H1 (cell line): Measurements from ENCODE around the gene GUCA1A. TPM values are rescaled to one million over a fixed set of nuclear protein-coding genes. Genes with fewer than 3 reads are reported as not detected.

Source experiments
- CREB1 ChIP-seq: IDR thresholded peaks from 2 replicates; pipeline ENCODE4 v1.6.1; 2012; ENCODE audit warnings: inconsistent platforms
- E2F6 ChIP-seq: IDR thresholded peaks from 2 replicates; pipeline ENCODE4 v1.6.1; 2012; ENCODE audit warnings: inconsistent platforms
- HDAC2 ChIP-seq, 2 experiments: fragments of 300-600 bp in 1 of 2; sonication (generic) in 1 of 2; IDR thresholded peaks; 2 replicates each; pipeline ENCODE4 v1.6.1; 2011 to 2012; ENCODE audit warnings: low read depth in 2 of 2, low read length in 2 of 2, mild to moderate bottlenecking in 2 of 2, moderate library complexity in 2 of 2, borderline replicate concordance in 1 of 2, inconsistent platforms in 1 of 2
- NRF1 ChIP-seq: IDR thresholded peaks from 2 replicates; pipeline ENCODE4 v1.6.1; 2011; ENCODE audit warnings: mild to moderate bottlenecking, low read depth, low read length, improper control_type of control experiment
- PHF8 ChIP-seq: fragments of 200-600 bp; sonication (generic); conservative IDR thresholded peaks from 2 replicates; pipeline ENCODE4 v1.7.1; 2012; ENCODE audit warnings: low read depth, mild to moderate bottlenecking, inconsistent platforms, low read length, moderate library complexity
- RNF2 ChIP-seq: fragments of 200-900, 300-1000 bp; sonication (generic); IDR thresholded peaks from 2 replicates; pipeline ENCODE4 v1.7.1; 2016; ENCODE audit warnings: borderline replicate concordance, low read depth, mild to moderate bottlenecking, antibody characterized with exemption, low read length; ENCODE audit not compliant: poor library complexity, severe bottlenecking; ENCODE audit errors: missing control alignments
- SAP30 ChIP-seq: fragments of 300-600 bp; sonication (generic); IDR thresholded peaks from 2 replicates; pipeline ENCODE4 v1.7.1; 2012; ENCODE audit warnings: low read length, moderate library complexity, mild to moderate bottlenecking, inconsistent platforms; ENCODE audit not compliant: insufficient read depth, insufficient replicate concordance
- TAF7 ChIP-seq: optimal IDR thresholded peaks from 2 replicates; pipeline ENCODE3; 2011; ENCODE audit warnings: low read depth, mild to moderate bottlenecking, inconsistent platforms, low read length, moderate library complexity, borderline replicate concordance
- TBP ChIP-seq: IDR thresholded peaks from 2 replicates; pipeline ENCODE4 v1.6.1; 2011; ENCODE audit warnings: low read depth, low read length, improper control_type of control experiment
- polyA plus RNA-seq, 7 experiments: library from polyadenylated mRNA; depleted of rRNA in 3 of 7; stranded (reverse) in 5 of 7; unstranded in 2 of 7; fragments of >200 nt in 5 of 7; fragments of 200-250 nt in 2 of 7; gene quantifications; 1 replicate in 5 of 7; 2 replicates in 1 of 7; 4 replicates in 1 of 7; pipeline versions ENCODE4 v1.2.1 to v1.2.3, GENCODE V29; 2011 to 2013; ENCODE audit warnings: missing spikeins in 2 of 7, mixed read lengths in 2 of 7
- total RNA-seq: library from RNA; stranded (reverse); fragmentation: NEBNext Ultra II Directional; extraction: Animal tissue kit (Norgen Biotek cat#: 25700); gene quantifications from 2 replicates; pipeline ENCODE4 v1.2.1, GENCODE V29; 2021

The GUCA1A gene
- total and polyA plus RNA-seq, 2 of the 8 experiments (the other 6 are each of a cell fraction or from before 2014, with no cell fraction given): 4.6 to 24.6 TPM

GRCh38 chr6:42176981-42177380, 3.8 kb downstream of the GUCA1A start (continued):
- TF ChIP-seq E2F6 (no peak), TBP (no peak), CREB1 (no peak), HDAC2 (IDR thresholded peaks at IDR 0.05; ENCODE audit: borderline replicate concordance in 1 of 2, low read depth in 2 of 2, low read length in 2 of 2) (no peak), SAP30 (no peak), RNF2 (no peak), PHF8 (0 out of 2 replicates have a peak, but pooled peaks have one; percentile 6), NRF1 (no peak), TAF7 (no peak)
